ENCODE data around the gene HPCAL4. TPM values are rescaled to one million over a fixed set of nuclear protein-coding genes. Genes with fewer than 3 reads are reported as not detected.
A peak's percentile ranks its signal among the peaks of the same experiment; 100 is the strongest.

Gene HPCAL4
- total RNA-seq, 1 donor from 2014 or later: under 0.01 TPM

DNA sequence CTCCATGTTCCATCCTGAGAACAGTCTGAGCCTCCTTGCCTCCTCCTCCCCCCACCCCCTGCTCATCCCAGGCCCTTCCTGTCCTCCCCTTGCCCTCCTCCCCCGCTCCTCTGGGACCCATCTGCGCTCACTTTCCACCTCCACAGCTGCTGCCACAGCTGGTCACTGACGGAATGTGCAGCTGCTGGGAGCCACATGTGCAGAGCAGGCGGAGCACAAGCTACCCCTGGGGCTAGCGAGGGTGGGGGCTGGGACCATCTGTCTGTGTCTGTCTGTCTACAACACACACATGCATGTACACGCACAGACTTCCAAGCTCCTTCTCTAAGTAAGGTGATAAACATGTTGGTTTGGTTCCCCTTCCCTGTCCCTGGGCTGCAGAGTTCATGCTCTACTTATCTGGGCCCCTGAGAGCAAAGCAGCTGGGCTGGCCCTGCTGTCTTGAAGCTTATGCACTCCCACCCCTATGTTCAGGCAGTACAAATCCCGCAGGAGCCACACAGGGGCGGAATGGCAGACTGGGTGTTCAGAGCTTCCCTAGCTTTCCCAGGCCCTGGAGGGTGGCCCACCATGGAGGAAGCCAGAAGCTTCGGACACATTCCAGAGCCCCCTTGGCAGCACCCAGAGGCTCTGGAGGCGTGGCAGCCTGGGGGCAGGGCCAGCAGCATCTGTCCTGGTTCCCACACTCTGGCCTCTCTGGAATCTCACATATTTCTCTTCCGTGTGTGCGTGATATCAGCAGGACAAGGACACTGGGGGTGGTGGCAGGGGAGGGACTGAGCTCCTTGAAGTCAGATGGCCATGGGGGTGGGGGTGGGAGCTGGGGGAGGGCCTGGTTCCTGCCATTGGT, 44.8 kb downstream of the HPCAL4 start:
- no peak for DNase-seq

GRCh38 chr1:39645411-39646043, 45.7 kb downstream of the HPCAL4 start:
- no peak for DNase-seq

DNA sequence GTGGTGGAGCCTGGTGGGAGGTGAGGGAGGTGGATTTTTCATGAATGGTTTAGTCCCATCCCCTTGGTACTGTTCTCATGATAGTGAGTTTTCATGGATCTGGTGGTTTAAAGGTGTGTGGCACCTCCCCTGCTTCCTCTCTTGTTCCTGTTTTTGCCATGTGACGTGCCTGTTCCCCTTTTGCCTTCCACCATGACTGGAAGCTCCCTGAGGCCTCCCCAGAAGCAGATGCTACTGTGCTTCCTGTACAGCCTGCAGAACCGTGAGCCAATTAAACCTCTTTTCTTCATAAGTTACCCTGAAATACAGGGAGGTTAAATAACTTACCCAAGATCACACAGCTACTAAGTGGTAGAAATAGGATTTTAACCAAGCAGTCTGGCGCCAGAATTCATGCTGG, 47.5 kb downstream of the HPCAL4 start:
- no peak for DNase-seq

GRCh38 chr1:39642796-39643195, 48.4 kb downstream of the HPCAL4 start:
- DNase-seq: no peak

GRCh38 chr1:39640861-39641260, 50.4 kb downstream of the HPCAL4 start:
- no peak for DNase-seq

GRCh38 chr1:39639305-39640130, 51.7 kb downstream of the HPCAL4 start, which contains the start of gene HEYL:
HEYL (minus strand) TSS chr1:39639643; CDS start chr1:39639625, 18 bp downstream.
- DNase-seq: peak; percentile 51

DNA sequence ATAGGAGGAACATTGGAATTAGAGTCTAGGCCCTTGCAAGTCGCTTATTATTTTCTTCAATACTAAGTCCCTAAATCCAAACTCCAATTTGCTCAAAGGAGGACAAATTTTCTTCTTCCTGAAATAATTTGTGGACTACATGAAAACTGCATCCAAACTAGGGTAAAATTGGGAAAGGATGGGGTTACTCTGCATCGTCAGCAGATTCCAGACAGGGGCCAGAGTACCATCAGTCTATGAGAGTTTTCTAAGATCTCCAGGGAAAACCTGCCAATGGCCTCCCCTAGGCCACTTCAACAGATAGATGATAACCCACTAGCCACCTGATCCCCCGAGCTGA, 52.3 kb downstream of the HPCAL4 start:
- DNase-seq: no peak

GRCh38 chr1:39637361-39637760, 53.9 kb downstream of the HPCAL4 start:
- no peak for DNase-seq

DNA sequence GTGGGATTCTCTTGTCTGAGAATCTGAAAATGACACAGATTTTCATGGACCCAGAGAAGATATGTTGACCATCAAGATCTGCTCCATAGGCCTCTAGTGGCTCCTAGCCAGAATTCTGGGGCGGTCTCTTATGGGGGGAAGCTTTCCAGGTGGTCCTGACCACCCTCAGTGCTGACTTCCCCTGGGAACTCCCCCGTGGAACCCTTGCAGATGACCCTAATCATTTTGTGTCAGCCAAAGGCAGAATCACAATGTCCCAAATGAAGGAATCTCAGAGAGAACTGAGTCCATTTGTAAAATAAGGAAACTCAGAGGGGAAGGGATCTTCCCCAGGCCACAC, 55.4 kb downstream of the HPCAL4 start:
- DNase-seq: no peak

- no peak for DNase-seq
Observed at GRCh38 chr1:39635205-39635870, 55.9 kb downstream of the HPCAL4 start.

- DNase-seq: no peak
Observed at GRCh38 chr1:39633422-39633821, 57.8 kb downstream of the HPCAL4 start.

- DNase-seq: peak; percentile 43
Observed at GRCh38 chr1:39632682-39633417, 58.4 kb downstream of the HPCAL4 start.

DNA sequence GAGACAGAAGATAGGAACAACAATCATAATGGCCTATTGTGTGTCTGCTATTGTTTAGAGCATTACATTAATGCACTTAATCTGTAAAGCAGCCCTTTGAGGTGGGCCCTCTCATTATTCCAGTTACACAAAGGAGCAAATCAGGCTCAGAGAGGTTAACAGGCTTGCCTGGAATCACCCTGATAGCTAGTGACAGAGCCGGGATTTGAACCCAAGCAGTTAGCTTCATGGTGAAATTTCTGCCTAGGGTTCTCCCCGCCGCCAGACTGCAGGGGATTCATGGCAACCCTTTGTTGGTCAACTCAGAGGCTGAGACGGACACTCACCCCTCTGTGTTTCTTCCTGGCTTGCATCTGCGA, 58.9 kb downstream of the HPCAL4 start:
- no peak for DNase-seq

DNA sequence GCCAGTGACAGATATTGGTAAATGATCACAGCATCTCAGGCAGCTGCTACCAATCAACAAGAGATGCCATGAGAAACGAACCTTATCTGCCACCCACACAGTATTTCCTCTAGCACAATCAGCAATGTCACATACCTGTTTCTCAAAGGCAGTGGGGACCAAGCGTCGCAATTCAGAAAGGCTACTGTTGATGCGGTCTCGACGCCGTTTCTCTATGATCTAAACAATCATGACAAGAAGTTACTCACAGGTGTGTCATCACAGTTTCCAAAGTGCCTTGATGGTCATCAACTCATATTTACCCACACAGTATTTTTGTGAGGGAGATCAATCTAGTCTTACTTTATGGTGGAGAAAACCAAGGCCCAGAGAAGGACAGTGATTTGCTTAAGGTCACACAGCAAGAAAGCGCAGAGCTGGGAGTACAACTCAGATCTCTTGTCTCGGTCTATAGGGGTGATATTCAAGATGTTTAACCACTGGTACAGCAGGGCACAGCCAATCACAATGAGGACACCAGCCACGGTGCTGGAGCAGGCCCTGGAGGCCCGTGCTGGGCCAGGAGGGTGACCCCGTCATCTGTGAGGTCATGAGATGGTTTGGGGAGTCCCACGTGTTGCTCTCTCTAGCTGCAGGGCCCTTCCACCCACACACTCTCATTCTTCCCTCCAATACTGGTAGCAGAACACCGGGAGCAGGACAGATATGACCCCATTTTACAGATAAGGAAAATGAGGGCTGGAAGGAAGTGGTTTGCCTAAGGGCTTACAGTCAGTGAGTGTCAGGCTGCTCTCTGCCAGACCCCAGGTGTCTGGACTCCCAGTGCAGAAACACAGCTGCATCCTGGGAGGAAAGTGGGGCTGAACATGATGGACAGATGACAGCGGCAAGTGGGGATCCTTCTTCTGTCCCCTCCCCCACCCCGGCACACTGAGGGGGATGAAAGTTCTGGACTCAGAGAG, 59.6 kb downstream of the HPCAL4 start:
- DNase-seq: no peak

GRCh38 chr1:39628807-39629350, 62.4 kb downstream of the HPCAL4 start:
- no peak for DNase-seq

Other genes starting within 250 kb of the HPCAL4 start
- gene BMP8A, start 199.8 kb downstream of the HPCAL4 start, total RNA-seq: 0.14 and 0.17 TPM in 2 replicates
- gene PABPC4, start 114.6 kb downstream of the HPCAL4 start, total RNA-seq: 152 and 323 TPM in 2 replicates
- gene HEYL, start 51.8 kb downstream of the HPCAL4 start, total RNA-seq: under 0.01 and 0.14 TPM in 2 replicates
- gene NT5C1A, start 19.3 kb downstream of the HPCAL4 start, total RNA-seq: not detected in 2 replicates
- 37.4 and 41.7 TPM in 2 replicates for gene PPIE, start 47.4 kb upstream of the HPCAL4 start, total RNA-seq
- gene OXCT2, start 79.9 kb upstream of the HPCAL4 start, total RNA-seq: 2.9 and 7.0 TPM in 2 replicates
- 0.17 and 0.47 TPM in 2 replicates for gene BMP8B, start 97.4 kb upstream of the HPCAL4 start, total RNA-seq
- gene TRIT1, start 192.1 kb upstream of the HPCAL4 start, total RNA-seq: 17.3 and 19.4 TPM in 2 replicates
- 0.17 and 0.28 TPM in 2 replicates for gene MYCL, start 210.5 kb upstream of the HPCAL4 start, total RNA-seq

Measured in dermis blood vessel endothelial cell (primary cell).